A673 (cell line): ENCODE measurements around the gene SERPINF2. TPM values are rescaled to one million over a fixed set of nuclear protein-coding genes. Genes with fewer than 3 reads are reported as not detected.

Experiments
- BruUV-seq: library from RNA; stranded (reverse); fragments of 400-500 nt; replicated peaks from 2 replicates; lab custom pipeline; 2021; lab: Mats Ljungman, UMichigan
- CTCF ChIA-PET: fragments of 300-600 bp; sonication (Branson Sonifier 250); formaldehyde crosslinking; loops from one replicate; lab custom pipeline; 2022; ENCODE audit warnings: antibody characterized with exemption; lab: Charles Lee
- POLR2A ChIA-PET: fragments of 300-600 bp; sonication (Branson Sonifier 250); formaldehyde crosslinking; loops from one replicate; lab custom pipeline; 2022; ENCODE audit warnings: antibody characterized with exemption; ENCODE audit not compliant: low non-redundant PET; lab: Charles Lee
- DNase-seq: peaks from one replicate; pipeline ENCODE4 v3.0.0-alpha.2; 2015; ENCODE audit warnings: low spot score
- H3K27ac ChIP-seq: fragments of 200-600 bp; sonication (generic); 2 replicates; pipeline ENCODE4 v1.5.1; 2016; ENCODE audit warnings: mixed run types, low read depth, mild to moderate bottlenecking, mixed read lengths, antibody characterized with exemption, low read length; ENCODE audit not compliant: poor library complexity, severe bottlenecking
- H3K27me3 ChIP-seq: fragments of 200-600 bp; sonication (generic); replicated peaks from 2 replicates; pipeline ENCODE4 v1.6.1; 2017; ENCODE audit warnings: mixed run types, low read depth, mild to moderate bottlenecking, mixed read lengths, antibody characterized with exemption, low read length; ENCODE audit not compliant: insufficient read depth, poor library complexity
- H3K36me3 ChIP-seq: fragments of 200-600 bp; sonication (generic); 2 replicates; pipeline ENCODE4 v1.6.1; 2016; ENCODE audit warnings: mixed run types, mild to moderate bottlenecking, mixed read lengths, antibody characterized with exemption, low read length; ENCODE audit not compliant: insufficient read depth, poor library complexity, severe bottlenecking
- H3K4me1 ChIP-seq: fragments of 200-600 bp; sonication (generic); 2 replicates; pipeline ENCODE4 v1.6.1; 2017; ENCODE audit warnings: mixed run types, mild to moderate bottlenecking, mixed read lengths, antibody characterized with exemption, low read length; ENCODE audit not compliant: insufficient read depth, poor library complexity, severe bottlenecking
- H3K4me3 ChIP-seq: fragments of 200-600 bp; sonication (generic); 2 replicates; pipeline ENCODE4 v1.5.1; 2016; ENCODE audit warnings: low read depth, mixed run types, mild to moderate bottlenecking, mixed read lengths, low read length; ENCODE audit not compliant: poor library complexity, severe bottlenecking
- H3K9me3 ChIP-seq: fragments of 200-600 bp; sonication (generic); 2 replicates; pipeline ENCODE4 v1.6.1; 2016; ENCODE audit warnings: mixed run types, low read depth, mild to moderate bottlenecking, mixed read lengths, antibody characterized with exemption, low read length; ENCODE audit not compliant: poor library complexity, severe bottlenecking
- CTCF ChIP-seq: fragments of 300-800, 200-600 bp; sonication (generic); conservative IDR thresholded peaks from 2 replicates; pipeline ENCODE4 v1.5.1; 2017; ENCODE audit warnings: low read depth, mild to moderate bottlenecking, antibody characterized with exemption, low read length, moderate library complexity, mixed read lengths
- EZH2 ChIP-seq: fragments of 200-600 bp; sonication (generic); IDR thresholded peaks from 2 replicates; pipeline ENCODE4 v1.6.1; 2017; ENCODE audit warnings: borderline replicate concordance, low read depth, mild to moderate bottlenecking, mixed read lengths, antibody characterized with exemption, low read length; ENCODE audit not compliant: poor library complexity, severe bottlenecking
- intact Hi-C: fragments of 100-400 bp; cut with micrococcal nuclease; formaldehyde crosslinking; loops from one replicate; pipeline ENCODE4 v1.10.0; 2022; ENCODE audit not compliant: unreplicated experiment
- total RNA-seq: library from RNA; stranded (reverse); gene quantifications from 2 replicates; pipeline ENCODE4 v1.2.3, GENCODE V29; 2021

Gene SERPINF2
- total RNA-seq, 1 experiment from 2014 or later: 0.37 TPM

- no peak for TF ChIP-seq CTCF
- no peak for TF ChIP-seq EZH2
- Histone ChIP-seq H3K9me3 (no peaks in the 10 kb centered on the region), H3K27me3 (no peaks in the 10 kb centered on the region), H3K27ac (peak overlapping the region; percentile 65), H3K36me3 (no peaks in the 10 kb centered on the region), H3K4me1 (peaks cover 3% of the 10 kb centered on the region), H3K4me3 (peak overlapping the region; percentile 71)
- intact Hi-C loops: loop anchor here (5.0 kb wide), 1 partner anchor 37 kb away; the partner anchor contains the start of gene SERPINF1
- ChIA-PET CTCF (interaction anchor here (0.5 kb wide), 1 partner anchor 158 kb away, joined by 4 read pairs; no protein-coding TSS in a partner anchor), POLR2A (no interaction called here)
- DNase-seq: peak; percentile 28
- no TSS peak for BruUV-seq
These were observed 17.6 kb upstream of the SERPINF2 start for GRCh38 chr17:1724869-1725641.

DNA sequence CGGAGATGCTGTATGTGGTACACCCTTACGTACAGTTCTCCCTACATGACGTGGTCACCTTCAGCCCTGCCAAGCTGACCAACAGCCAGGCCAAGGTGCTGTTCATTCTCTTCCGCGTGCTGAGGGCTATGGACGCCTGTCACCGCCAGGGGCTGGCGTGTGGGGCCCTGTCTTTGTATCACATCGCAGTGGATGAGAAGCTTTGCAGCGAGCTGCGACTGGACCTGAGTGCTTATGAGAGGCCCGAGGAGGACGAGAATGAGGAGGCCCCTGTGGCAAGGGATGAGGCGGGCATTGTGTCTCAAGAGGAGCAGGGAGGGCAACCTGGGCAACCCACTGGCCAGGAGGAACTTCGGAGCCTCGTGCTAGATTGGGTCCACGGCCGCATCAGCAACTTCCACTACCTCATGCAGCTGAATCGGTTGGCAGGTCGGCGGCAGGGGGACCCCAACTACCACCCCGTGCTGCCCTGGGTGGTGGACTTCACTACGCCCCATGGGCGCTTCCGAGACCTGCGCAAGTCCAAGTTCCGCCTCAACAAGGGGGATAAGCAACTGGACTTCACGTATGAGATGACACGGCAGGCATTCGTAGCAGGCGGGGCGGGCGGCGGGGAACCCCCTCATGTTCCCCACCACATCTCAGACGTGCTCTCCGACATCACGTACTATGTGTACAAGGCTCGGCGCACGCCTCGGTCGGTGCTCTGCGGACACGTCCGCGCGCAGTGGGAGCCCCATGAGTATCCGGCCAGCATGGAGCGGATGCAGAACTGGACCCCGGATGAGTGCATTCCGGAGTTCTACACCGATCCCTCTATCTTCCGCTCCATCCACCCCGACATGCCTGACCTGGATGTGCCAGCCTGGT, 16.8 kb upstream of the SERPINF2 start:
- Histone ChIP-seq H3K27ac (no peak overlapping the region), H3K36me3 (no peaks in the 10 kb centered on the region), H3K4me3 (no peak overlapping the region), H3K27me3 (no peaks in the 10 kb centered on the region), H3K9me3 (no peaks in the 10 kb centered on the region), H3K4me1 (peaks cover 3% of the 10 kb centered on the region)
- ChIA-PET POLR2A (no interaction called here), CTCF (no interaction called here)
- intact Hi-C loops: no loop called here
- DNase-seq: no peak
- TSS peak; percentile 34 for BruUV-seq
- TF ChIP-seq EZH2: no peak
- no peak for TF ChIP-seq CTCF

DNA sequence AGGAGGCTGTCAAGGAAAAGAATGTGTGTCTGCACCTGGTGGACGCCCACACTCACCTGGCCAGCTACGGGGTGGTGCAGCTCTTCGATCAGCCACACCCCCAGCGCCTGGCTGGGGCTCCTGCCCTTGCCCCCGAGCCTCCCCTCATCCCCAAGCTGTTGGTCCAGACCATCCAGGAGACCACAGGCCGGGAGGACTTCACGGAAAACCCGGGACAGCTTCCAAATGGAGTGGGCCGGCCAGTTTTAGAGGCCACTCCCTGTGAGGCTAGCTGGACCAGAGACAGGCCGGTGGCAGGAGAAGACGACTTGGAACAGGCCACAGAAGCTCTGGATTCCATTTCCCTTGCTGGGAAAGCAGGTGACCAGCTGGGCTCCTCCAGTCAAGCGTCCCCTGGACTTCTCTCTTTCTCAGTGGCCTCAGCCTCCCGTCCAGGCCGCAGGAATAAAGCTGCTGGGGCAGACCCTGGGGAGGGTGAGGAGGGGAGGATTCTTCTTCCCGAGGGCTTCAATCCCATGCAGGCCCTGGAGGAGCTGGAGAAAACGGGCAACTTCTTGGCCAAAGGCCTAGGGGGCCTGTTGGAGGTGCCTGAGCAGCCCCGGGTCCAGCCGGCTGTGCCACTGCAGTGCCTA, 15.9 kb upstream of the SERPINF2 start:
- DNase-seq: no peak
- Histone ChIP-seq H3K27me3 (no peaks in the 10 kb centered on the region), H3K9me3 (no peaks in the 10 kb centered on the region), H3K36me3 (no peaks in the 10 kb centered on the region), H3K4me1 (peaks cover 3% of the 10 kb centered on the region), H3K4me3 (no peak overlapping the region), H3K27ac (no peak overlapping the region)
- ChIA-PET CTCF (no interaction called here), POLR2A (no interaction called here)
- BruUV-seq: no TSS peak
- no peak for TF ChIP-seq EZH2
- TF ChIP-seq CTCF: no peak
- intact Hi-C loops: no loop called here
